Epithelial cell of prostate (primary cell): ENCODE measurements around the gene SLIT3.

Experiments
- DNase-seq: peaks from one replicate; pipeline ENCODE4 v3.0.0-alpha.2; 2011; ENCODE audit warnings: low read depth, low spot score
- H3K27ac ChIP-seq: fragments of 450-650 bp; 2 replicates; pipeline ENCODE4 v1.5.1; 2017; ENCODE audit warnings: mild to moderate bottlenecking

Gene SLIT3

DNA sequence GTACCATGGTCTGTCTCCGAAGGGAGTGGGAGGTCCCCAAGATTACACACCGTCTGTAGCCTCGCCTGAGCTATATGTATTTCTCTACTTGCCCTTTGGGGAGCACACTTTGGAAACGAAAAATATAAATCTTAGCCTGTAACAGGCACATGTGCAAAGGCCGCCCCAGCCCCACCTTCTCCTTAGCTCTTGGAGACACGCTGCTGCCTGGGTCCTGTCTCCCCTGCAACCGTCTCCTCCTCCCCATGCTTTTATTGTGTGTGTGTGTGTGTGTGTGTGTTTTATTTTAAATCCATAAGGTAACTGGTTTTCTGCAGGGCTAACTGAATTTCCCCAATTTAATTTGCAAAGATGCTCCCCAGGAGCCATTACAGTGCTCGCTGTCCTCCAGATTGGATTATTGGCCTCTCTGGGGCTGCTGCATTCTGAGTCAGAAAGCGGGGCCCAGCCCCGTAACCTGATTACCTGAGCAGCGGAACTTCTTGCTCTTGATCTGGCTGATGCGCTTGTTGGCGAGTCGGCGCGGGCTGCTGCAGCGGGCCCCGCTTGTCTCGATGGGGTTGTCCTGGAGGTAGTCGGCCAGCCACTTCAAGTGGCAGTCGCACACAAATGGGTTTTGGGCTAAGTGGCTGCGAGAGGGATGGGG lies 528.5 kb downstream of the SLIT3 start:
- DNase-seq: no peak
- H3K27ac ChIP-seq: no peak overlapping the region

DNA sequence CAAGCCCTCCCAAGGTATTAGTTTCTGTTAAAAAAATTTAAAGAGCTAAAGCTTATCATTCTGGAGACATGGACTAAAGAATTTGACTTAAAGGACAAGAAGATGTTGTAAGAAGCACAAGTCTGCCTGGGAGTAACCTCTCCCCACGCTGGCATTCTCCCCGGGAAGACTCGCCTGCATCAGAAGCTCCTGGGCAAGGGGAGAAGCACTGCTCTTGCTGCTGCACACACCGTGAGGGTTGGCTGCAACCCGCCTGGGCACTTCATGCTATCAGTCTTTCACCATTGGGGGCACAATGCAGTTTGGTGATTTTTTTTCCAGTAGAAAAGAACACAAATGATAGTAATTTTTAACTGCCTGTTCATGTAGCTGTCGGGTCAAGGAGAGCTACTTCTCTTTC lies 529.3 kb downstream of the SLIT3 start:
- DNase-seq: no peak
- no peak overlapping the region for H3K27ac ChIP-seq

DNA sequence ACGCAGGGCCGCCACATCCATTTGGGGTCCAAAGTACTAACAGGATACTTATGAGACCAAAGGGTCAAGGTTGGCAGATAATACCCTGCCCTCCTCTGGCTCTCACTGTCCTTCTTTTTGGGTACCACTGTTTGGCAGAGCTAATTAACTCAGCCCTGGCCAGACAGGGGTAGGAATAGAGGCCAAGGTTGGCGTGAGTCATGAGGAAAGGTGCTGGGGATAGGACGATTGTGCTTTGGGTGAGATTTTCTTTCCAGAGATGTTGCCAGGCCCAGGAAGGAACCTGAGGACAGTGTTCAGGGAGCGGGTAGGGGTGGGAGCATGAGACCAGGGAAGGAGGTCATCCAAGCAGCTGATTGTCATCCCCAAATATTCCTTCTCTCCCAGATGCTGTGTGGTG lies 529.9 kb downstream of the SLIT3 start:
- no peak overlapping the region for H3K27ac ChIP-seq

DNA sequence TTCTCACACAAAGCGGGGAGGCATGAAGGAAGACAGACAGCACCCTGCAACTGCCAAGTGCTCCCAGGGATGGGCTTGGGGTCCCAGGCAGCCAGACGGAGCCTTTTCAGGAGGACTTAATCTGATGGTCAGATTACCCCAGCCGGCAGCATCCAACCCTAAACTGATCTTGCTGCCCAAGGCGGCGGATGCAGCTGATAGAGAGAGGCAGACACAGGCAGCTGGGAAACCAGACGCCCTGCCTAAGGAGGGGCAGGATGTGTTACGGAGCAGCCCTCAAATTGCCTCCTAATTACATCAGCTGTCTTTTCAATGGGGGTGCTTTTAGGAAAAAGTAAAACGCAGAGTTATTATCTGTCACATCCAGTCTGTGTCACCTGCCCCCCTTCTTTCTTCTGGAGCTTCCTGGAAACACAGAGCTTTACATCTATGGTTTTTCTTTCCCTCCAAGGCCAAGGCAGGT lies 530.9 kb downstream of the SLIT3 start:
- H3K27ac ChIP-seq: no peak overlapping the region
- no peak for DNase-seq

More for the DNA sequence above, 529.9 kb downstream of the SLIT3 start:
- no peak for DNase-seq

DNA sequence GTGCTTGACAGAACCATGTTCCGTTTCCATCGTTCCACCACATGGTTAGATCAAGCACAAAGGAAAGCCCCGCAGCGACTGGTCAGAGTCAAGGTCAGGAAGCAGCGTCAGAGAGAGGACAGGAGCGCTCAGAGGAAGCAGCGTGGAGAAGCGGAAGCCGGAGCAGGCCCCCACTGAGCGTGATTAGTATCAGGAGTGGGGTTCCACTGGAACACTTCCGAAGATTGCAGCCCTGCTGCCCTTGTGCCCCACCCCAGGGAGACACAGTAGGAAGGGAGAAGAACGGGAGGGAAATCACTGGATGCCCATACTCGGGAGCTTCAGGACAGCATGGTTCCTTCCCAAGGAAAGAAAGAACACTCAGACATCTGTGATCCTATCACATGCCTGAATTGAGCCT lies 532.8 kb downstream of the SLIT3 start:
- no peak overlapping the region for H3K27ac ChIP-seq
- DNase-seq: no peak

DNA sequence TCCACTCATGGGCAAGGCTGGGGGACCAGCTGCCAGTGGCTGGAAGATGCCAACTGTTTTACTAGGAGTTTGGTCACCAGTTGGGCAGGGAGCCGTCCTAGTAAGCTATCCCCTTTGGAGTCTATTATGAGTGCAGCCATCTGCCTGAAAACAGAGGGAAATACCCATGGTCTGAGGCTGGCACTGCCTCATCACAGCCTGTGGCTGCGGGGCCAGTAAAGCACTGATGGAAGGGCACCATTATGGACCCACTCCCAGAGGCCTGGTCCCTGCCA lies 534.6 kb downstream of the SLIT3 start:
- DNase-seq: no peak
- H3K27ac ChIP-seq: no peak overlapping the region

DNA sequence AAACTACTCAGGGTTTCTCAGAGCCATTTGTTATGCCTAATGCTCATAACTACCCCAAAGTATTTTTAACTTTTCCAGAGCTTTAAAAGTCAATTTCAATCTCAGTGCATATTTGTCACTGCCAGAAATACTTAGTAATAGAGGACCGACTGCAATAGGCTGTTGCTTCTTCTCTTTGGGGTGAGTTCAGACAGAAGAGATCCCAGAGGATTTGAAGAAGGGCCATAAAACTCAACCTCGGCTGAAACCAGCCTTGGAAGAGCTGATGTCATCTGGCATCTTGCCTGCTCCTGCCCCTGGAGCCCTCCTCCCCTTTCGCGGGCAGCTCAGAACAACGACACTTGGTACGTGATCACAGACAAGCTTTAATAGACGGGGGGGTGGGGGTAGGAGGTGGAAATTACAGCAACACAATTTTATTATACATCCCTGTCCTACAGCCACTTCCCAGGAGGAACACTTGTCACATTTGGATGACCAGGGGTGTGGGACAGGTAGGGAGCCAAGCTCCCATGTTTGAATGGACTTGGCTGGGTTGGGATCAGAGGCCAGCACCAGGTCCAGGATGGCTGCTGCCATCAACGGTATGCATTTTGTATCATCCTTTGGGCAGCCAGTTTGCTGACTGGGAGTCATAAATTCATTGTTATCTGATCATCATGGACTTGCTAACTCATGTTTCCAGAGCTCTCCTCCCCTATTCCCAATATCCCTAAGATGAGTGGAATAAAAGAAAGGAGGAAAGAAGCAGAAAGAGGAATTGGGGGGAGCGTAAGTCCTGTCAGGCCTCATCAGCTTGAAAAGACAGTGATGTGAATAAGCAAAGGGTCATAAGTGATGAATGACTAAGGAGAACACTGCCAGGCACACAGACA lies 535.2 kb downstream of the SLIT3 start:
- no peak overlapping the region for H3K27ac ChIP-seq
- no peak for DNase-seq

DNA sequence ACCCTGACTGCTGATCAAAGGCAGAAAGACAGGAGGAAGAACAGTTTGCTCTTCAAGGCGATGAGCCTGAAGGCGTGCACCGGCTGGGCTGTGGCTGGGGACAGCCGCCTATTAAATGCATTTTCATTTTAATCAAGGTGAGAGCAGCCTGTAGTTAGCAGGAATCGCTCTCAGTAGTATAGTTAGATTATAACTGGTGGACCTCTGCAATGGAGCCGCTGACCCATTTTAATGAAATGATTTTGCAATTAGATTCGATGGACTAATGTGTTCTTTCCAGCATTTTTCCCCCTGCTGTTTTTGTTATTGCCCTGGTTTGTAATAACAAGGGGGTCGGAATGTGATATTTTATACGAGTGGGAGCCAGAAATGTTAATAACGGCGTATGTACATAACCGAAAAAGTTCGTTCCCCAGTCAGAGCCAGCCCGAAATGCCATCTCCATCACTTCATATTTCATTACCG lies 535.8 kb downstream of the SLIT3 start:
- DNase-seq: no peak
- H3K27ac ChIP-seq: no peak overlapping the region

DNA sequence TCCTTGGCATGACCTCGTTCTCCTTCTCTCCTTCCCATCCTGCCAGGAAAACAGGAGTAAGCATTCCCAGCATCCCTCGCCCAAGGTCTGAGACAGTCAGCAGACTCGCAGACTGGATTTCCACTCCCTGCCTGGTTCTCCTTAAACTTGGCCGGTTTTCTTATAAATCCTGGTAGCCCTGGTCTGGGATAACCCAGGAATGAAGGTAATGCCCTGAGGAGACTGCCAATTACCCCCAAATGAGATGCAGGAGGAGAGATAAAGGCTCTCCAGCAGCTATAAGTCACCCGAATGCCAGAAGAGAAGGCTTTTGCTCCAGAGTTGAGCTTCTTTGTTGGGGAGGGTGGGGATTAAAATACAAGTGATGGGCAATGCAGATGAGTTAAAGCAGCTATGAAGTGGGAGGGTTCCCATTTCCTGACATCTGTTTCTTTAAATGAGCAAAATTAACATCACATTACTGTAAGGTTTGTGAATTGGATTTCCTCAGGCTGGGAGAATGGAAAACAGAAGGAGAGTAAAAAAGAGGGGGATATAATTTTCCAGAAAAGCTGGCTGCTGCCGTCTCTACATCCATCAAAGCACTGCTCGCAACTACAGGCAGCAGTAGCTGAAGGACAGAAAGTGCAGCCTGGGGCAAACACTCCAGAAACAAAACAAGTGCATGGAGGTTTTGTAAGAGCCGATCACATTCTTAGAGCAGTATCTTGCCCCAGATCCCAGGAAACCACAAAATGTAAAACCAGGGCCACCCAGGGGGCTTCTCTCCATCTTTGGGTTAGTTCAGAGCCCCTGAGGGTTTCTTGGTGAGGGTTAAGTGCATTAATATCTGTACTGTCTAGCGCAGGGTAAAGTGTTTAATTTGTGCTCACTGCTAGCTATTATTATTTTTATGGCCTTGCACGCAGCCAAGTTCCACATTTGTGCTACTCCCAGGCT lies 544.2 kb downstream of the SLIT3 start:
- no peak for DNase-seq
- H3K27ac ChIP-seq: peak overlapping the region; percentile 75

DNA sequence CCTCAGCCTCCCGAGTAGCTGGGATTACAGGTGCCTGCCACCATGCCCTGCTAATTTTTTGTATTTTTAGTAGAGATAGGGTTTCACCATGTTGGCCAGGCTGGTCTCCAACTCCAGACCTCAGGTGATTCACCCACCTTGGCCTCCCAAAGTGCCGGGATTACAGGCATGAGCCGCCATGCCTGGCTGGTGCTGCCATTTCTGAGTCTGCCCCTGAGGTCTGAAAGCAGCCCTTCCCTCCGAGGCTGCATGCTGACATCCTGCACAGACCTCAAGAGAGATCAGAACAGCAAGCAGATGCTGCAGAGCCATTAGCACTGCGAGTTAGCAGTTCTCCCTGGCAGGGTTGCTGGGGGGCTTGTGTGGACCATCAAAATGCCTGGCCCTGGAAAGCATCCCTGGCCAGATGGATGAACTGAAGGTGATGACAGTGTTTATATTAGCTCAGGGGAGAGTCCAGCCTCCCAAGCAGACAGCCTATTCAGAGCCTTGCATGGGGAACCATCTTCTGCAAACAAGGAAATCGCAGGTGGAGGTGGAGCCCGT lies 545.3 kb downstream of the SLIT3 start:
- no peak overlapping the region for H3K27ac ChIP-seq
- no peak for DNase-seq

DNA sequence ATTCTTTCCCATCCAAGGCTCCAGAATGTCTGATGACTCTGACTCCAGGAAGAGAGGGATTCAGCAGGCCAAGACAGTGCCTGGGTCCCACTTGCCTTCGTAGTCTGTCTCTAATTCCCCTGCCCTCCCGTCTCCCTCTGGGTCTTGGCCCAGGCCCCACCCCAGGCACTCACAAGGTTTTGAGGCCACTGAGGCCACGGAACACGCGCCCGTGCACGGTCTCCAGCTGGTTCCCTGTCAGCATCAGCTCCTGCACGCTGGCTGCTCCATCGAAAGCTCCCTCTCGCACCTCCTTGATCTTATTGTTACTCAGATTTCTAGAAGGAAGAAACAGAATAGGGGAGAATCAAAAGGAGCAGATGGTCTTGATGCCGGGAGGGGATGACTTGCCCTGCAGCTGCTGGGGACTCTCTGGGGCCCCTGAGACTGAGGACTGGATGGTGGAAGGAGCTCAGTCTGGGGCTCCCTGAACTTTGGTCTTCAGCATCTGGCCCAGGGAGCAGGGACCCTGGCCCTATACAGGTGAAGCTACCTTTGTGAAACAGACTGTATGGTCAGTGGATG lies 547.2 kb downstream of the SLIT3 start:
- H3K27ac ChIP-seq: no peak overlapping the region
- DNase-seq: no peak

DNA sequence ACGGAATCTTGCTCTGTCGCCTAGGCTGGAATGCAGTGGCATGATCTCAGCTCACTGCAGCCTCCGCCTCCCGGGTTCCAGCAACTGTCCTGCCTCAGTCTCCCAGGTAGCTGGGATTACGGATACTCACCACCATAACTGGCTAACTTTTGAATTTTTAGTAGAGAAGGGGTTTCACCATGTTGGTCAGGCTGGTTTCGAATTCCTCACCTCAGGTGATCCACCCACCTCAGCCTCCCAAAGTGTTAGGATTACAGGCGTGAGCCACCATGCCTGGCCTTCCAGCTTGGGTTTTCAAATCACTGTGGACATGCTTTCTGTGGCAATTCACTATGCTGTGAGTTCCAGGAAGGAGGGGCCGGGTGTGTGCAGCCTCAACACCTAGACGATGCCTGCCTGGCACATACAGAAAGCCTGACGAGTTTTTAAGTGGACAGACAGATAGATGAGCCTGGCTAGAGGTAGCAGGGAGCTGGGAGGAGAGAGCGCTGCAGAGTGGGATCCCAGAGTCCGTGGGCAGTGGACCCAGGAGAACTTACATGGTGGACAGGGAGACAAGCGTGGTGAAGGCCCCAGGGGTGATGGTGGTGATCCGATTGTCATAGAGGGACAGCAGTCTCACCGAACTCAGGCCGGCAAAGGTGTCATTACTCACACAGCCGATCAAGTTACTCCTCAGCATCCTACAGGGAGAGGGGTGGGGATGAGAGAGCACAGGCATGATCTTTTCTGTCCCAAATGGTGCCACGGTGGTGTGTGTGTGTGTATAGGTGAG lies 548.3 kb downstream of the SLIT3 start:
- H3K27ac ChIP-seq: no peak overlapping the region
- DNase-seq: no peak

DNA sequence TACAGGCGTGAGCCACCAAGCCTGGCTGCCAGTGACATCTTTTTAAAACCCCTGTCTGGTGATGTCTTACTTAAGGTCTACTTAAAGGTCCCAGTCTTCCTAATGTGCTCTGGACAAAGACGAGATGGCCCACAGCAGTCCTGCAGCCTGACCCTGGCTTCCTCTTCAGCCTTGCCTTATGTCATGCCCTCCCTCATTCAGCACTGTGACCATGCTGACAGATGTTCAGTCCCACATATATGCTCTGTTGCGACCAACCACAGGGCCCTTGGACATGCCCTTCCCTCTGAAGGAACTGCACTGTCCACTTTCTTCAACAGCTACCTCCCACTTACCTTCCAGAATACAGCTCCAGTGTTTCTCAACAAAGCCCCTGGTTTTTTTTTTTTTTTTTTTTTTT lies 548.9 kb downstream of the SLIT3 start:
- no peak for DNase-seq
- no peak overlapping the region for H3K27ac ChIP-seq

DNA sequence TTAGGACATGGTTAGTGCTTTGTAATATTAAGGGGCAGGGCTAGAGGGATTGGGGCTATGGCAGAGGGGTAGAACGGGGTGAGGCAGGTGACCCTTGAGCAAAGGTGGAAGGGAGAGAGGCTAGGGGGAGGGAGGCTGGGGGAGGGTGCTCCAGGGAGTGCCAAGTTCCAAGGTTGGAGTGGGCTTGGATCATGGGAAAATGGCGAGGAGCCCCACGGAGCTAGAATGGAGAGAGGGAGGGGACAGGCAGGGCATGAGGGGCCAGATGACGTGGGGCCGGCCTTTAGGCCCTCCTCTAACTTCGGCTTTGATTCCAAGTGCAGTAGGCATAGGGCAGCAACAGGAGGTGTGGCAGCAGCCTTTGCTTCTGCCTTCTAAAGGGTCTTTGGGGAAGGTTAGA lies 550.0 kb downstream of the SLIT3 start:
- DNase-seq: no peak
- H3K27ac ChIP-seq: no peak overlapping the region

DNA sequence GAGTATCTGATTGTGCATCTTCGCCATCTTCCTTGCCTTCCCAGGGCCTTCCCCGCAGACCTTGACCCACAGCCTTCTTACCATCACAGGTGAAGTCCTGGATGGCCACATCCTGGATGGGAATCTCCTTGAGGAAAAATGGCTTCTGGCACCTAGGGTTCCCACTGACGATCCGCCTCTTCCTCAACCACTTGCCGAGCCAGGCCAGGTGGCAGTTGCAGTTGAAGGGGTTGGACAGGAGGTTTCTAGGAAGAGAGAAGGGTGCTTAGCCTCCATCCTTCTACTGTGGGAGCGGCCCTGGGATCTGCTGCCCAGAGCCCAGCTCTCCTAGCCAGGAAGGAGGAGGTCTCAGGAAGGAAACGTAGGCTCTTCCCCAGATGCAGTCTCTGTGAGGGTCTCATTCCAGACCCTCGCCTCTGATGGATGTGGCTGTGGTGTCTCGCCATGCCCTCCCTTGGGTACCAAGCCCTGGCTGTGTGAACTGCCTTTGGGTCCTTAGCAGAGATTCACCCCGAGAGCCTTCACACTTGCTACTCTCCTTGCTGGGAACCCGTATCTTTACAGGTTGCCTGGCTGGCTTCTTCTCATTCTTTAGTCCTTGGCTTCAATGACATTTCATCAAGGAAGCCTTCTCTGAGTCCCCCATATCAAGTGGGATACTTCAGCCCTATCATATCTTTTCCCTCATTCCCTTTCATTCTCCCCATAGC lies 551.4 kb downstream of the SLIT3 start:
- DNase-seq: no peak
- H3K27ac ChIP-seq: no peak overlapping the region

DNA sequence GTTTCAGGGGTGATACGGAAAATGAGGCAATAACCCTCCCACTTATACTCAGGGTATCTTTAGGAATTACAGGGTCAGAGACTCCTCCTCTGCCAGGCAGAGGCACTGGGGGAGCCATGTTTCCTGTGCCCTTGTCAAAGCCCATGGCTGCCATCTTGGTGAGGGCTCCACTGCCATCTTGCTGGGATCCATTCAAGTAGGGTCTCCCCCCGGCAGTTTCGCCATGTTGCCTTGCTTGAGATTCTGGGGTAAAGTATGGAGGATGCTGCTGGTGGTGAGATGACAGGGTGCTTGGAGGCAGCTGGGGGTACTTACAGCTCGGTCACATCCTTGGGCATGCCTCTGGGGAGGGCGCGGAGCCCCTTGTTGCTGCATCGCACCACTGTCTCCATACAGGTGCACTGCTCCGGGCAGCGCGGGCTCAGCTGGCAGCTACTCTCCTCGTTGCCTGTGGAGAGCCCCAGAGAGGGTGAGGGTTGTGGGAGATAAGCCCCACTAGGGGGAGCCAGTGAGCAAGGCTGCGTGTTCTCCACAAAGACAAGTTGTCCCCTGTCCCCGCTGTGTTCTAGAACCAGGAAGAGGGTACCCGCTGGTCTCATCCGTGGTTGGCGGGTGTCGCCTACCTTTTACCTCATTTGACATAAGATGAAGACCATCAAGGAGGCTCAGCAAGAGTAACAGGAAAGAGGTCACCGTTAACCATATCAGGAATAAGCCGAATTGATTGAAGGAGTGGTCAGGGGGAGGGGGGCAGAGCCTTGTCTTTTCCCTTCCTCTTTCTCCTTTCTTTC lies 552.8 kb downstream of the SLIT3 start:
- H3K27ac ChIP-seq: no peak overlapping the region
- DNase-seq: no peak

DNA sequence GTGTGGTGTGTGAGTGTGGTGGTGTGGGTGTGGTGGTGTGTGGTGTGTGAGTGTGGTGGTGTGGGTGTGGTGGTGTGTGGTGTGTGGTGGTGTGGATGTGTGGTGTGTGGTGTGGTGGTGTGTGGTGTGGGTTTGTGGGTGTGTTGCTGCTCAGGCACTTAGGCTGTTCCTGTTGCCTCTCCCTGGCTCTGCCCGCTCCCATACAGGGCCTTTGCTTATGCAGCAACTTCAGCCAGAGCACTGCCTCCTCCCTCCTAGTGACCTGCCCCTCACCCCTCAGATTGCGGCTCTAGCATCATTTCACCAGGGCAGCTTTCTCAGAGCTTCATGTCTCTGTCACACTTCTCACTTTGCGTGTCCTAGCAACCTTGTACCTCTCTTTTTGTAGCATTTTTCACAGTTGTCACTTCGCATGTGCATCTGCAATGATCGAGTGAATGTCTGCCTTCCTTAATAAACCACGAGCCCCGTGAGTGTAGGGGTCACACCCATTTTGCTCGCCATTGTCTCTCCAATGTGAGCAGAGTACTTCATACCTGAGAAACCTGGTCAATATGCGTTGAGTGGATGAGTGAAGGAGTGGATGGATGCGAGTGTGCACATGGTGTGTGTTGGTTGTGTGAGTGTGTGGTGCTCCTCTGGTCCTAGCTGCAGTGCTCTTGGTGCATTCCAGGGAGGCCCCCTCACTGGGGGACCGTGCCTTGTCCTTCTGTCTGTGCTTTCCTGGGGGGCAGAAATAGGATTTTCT lies 553.9 kb downstream of the SLIT3 start:
- no peak overlapping the region for H3K27ac ChIP-seq
- no peak for DNase-seq
